GM18951 (cell line): ENCODE measurements around the gene SYTL3.

Experiments used
- POLR2A ChIP-seq: IDR thresholded peaks from 4 replicates; pipeline ENCODE4 v1.6.1; 2011; ENCODE audit warnings: mild to moderate bottlenecking; ENCODE audit not compliant: insufficient read length, insufficient read depth; ENCODE audit errors: extremely low read depth
- in situ Hi-C: fragments of 300-500 bp; cut with MboI; formaldehyde crosslinking; loops from one replicate; pipeline ENCODE4 v1.12.0; 2022; ENCODE audit warnings: low sequenced_read_pairs, mixed read lengths, inconsistent platforms; ENCODE audit not compliant: unreplicated experiment

SYTL3 gene

GRCh38 chr6:158765499-158766068 is 115.7 kb downstream of the SYTL3 start:
- in situ Hi-C loops = no loop called here
- TF ChIP-seq POLR2A = no peak

DNA sequence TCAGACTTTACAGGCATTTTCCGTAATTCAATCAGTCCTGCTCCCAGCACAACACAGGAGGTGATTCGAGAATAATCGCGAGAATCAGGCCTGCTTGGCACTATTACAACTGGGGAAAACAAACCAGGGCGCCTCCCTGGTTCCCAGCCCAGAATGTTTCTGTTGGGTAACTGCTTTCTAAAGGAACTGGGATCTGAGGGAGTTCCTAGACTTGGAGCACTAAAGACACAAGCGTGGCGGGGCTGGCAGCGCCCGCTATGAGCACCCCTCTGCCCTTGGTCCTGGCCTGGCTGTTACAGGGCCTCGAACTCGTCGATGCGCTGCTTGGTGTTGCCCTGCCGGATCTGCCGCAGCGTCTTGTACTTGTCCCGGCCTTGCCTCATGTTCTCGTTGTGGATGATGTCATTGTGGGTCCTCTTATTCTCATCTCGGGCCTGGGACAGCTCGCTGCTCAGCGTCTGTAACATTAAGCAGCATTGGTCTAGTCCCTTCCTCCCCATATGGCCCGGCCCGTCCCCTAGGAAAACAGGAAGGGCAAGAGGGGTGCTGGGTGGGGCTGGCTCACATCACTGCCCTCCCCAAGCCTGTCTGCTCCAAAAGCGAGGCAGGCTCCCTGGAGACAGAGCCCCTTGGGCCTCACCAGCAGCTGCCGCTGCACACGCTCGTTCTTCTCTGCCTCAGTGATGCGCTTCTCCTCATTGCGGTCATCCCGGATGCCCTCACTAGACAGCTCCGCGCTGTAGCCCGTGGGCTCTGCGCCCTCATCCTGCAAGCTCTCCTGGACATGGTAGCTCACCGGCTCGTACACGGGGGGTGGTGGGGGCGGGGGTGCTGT is 117.0 kb downstream of the SYTL3 start:
- in situ Hi-C loops = no loop called here
- no peak for TF ChIP-seq POLR2A

- TF ChIP-seq POLR2A = no peak
- in situ Hi-C loops = no loop called here
Measured at GRCh38 chr6:158767709-158768108, 117.9 kb downstream of the SYTL3 start.

DNA sequence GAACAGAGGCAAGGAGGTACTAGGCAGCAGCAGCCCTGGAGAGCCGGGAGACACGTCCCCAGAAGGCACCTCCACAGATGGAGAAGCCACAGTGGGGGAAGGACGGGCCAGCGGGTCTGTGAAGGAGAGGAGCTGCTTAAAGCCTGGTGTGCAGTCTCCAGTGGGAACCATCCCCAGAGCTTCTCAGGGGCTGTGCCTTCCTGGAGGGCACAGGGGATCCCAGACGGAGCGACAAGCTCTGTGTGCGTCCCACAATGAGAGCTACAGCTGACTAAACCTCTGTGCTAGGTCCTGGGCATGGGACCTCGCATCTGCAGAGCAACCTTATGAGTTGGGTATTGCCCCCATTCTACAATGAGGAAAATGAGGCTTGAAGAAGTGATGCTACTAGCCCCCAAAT is 118.6 kb downstream of the SYTL3 start:
- TF ChIP-seq POLR2A = no peak

GRCh38 chr6:158769234-158769770 is 119.4 kb downstream of the SYTL3 start:
- TF ChIP-seq POLR2A = no peak
- in situ Hi-C loops = no loop called here

More for the DNA sequence above, 118.6 kb downstream of the SYTL3 start:
- in situ Hi-C loops = no loop called here

- no peak for TF ChIP-seq POLR2A
- in situ Hi-C loops = no loop called here
Measured at GRCh38 chr6:158769771-158770432, 120.0 kb downstream of the SYTL3 start.

- in situ Hi-C loops = no loop called here
- no peak for TF ChIP-seq POLR2A
Measured at GRCh38 chr6:158770533-158771330, 120.9 kb downstream of the SYTL3 start.

DNA sequence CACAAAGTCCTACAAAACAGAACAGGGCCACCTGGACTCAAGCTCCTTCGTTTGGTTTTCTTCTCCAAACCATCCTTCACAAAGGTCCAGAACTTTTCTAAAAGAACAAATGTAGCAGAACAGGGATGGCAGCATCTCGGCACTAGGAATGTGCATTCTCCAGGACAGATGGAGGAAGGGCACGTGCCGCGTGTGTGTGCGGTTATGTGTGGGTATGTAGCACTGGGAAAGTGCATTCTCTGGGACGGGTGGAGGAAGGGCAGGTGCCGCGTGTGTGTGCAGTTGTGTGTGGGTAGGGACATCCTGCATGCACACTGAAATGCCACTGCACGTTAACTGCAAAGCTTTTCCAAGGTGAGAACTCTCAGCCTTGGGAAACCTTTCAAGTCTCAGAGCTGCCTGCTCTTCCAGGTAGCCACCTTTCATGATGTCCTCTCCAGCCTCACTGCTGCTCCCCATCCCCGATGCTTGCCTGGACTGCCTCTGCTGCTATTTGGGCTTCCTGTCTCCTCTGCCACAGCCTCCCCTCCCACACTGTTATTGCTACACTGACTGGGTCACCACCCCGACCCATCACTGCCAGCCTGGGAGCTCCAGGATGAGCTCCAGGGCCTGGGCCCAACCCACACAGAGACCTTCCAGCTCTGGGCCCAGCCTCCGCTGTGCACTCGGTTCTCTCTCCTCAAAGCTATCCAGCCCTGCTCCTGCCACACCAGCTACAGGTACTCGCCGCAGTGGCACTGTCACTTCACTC is 121.7 kb downstream of the SYTL3 start:
- in situ Hi-C loops = no loop called here
- no peak for TF ChIP-seq POLR2A

GRCh38 chr6:158772172-158772571 is 122.3 kb downstream of the SYTL3 start:
- no peak for TF ChIP-seq POLR2A
- in situ Hi-C loops = no loop called here

DNA sequence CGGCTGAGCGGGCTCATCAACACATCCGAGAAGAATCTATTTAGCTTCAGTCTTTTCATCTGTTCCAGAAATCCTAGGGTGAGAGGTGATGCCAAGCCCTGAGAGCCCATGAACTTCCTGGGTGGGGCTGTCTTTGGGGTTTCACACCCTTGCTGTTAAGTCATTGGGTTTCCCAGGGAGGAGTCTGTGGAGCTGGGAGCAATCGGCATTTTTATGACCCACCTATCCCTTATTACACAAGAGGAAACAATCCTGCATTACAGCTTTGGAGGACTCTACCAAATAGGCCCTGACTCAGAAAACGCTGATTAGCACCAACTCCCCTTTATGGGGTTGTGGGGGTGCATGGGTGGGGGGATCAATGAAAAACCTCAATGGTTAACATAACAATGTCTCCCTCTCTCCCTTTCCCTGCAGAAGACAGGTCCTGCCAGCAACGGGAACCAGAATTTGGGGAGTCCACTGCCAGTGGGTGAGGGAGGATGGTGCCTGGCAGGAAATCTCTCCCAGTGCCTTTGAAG is 123.1 kb downstream of the SYTL3 start:
- in situ Hi-C loops = no loop called here
- no peak for TF ChIP-seq POLR2A

DNA sequence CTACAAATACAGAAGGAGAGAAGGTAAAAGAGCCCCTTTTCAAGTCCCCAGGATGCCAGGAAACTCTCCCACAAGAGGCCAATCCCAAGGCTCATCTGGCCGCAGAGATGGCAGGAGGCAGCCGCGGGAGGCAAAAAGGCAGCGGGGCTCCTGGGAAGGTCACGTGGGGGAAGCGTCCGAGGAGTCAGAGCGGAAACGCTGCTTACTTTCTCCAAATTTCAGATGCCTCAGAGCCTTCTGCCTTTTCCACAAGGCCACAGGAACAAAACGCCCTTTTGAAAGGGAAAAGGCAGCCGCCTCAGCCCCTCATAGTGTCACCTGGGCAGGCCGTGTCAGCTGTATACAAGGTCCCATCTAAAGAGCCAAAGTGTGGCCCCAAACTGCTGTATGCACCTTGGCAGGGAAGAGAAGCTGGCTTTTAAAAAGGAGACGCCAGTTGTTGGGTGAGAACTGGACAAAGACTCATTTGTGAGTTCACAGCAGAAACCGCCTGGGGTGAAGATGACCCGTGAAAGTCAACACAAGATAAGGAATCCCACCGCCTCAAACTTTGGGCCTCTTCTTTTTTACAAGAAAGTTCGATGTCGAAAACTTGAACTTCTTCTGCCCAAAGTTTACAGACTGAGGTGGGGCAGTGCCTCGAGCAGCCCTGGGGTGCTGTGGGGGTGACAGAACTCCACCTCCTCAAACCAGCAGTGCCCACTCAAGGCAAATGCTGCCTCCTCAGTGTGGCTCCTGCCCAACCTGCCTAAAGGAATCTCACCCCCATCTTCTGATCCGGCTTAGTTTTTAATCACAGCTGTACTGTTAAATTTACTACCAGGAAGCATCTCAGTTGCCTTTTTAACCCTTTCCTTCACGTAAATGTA is 124.0 kb downstream of the SYTL3 start:
- no peak for TF ChIP-seq POLR2A
- in situ Hi-C loops = no loop called here

DNA sequence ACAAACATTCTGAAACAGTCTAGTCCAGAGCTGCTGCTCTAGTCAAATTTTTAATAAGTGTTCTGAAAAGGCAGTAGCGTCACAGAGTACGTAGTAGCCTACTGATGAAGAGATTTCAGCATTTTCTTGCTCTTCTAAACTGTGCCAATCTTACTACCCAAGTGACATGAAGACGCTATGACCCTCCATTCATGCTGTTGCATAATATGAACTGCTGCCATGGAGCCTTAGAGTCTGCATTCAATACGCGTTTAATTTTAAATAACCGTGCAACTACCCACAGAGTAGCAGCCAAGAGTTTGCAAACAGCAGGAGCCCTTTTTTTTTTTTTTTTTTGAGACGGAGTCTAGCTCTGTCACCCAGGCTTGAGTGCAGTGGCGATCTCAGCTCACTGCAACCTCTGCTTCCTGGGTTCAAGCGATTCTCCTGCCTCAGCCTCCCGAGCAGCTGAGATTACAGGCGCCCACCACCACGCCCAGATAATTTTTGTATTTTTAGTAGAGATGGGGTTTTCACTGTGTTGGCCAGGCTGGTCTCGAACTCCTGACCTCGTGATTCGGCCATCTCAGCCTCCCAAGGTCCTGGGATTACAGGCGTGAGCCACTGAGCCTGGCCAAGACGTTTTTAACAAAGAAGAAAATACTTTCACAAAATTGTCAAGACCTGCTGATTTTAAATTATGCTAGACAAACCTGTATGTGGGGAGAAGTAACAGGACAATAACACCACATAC is 125.0 kb downstream of the SYTL3 start:
- TF ChIP-seq POLR2A = no peak
- in situ Hi-C loops = no loop called here
